GM12878 (cell line): Measurements from ENCODE around the gene ARHGAP12. TPM values are rescaled to one million over a fixed set of nuclear protein-coding genes. Genes with fewer than 3 reads are reported as not detected.

Experiments
- ATAC-seq: fragments of 200-7000 bp; cut with Tn5 transposase; 3 replicates; pipeline ENCODE4 v1.9.1; 2020; ENCODE audit warnings: mild to moderate bottlenecking, moderate library complexity
- BruUV-seq: library from RNA; stranded (reverse); fragments of 400-500 nt; replicated peaks from 2 replicates; lab custom pipeline; 2021; lab: Mats Ljungman, UMichigan
- CTCF ChIA-PET: fragments of 300-600 bp; sonication (Branson Sonifier 250); formaldehyde crosslinking; extraction: SDS; loops from one replicate; lab custom pipeline; 2021; ENCODE audit warnings: inconsistent platforms; lab: Yijun Ruan, JAX
- POLR2A ChIA-PET: fragments of 350-600 bp; formaldehyde crosslinking; extraction: SDS; loops from one replicate; lab custom pipeline; 2021; ENCODE audit warnings: inconsistent platforms; lab: Charles Lee
- RAD21 ChIA-PET: fragments of 300-600 bp; sonication (Branson Sonifier 250); formaldehyde crosslinking; loops from one replicate; lab custom pipeline; 2023; ENCODE audit warnings: antibody characterized with exemption; ENCODE audit not compliant: unreplicated experiment; lab: Charles Lee
- SMC1A ChIA-PET: fragments of 300-600 bp; sonication (Branson Sonifier 250); formaldehyde crosslinking; loops from one replicate; lab custom pipeline; 2023; ENCODE audit not compliant: unreplicated experiment, uncharacterized antibody; lab: Charles Lee
- DNase-seq: peaks from one replicate; pipeline ENCODE4 v3.0.0-alpha.2; 2011; ENCODE audit warnings: low read depth, low spot score
- FAIRE-seq: peaks from 3 replicates; lab custom pipeline; 2011; peaks lifted over from hg19 to GRCh38; lab: Jason Lieb, UNC
- H2AFZ ChIP-seq: 2 replicates; pipeline ENCODE4 v1.6.0; 2011; ENCODE audit warnings: low read depth, low read length, control low read depth; ENCODE audit not compliant: control insufficient read depth
- H3K27ac ChIP-seq: 2 replicates; pipeline ENCODE4 v1.5.1; 2011; ENCODE audit warnings: control low read depth; ENCODE audit not compliant: control insufficient read depth, insufficient read depth
- H3K27me3 ChIP-seq, 2 experiments: replicated peaks in 1 of 2; 2 replicates each; pipeline versions ENCODE4 v1.6.0 to v1.6.1; 2011; ENCODE audit warnings: low read length in 1 of 2; ENCODE audit not compliant: control insufficient read depth in 2 of 2, insufficient read depth in 2 of 2
- H3K36me3 ChIP-seq, 2 experiments: 2 replicates each; pipeline ENCODE4 v1.5.1; 2011; ENCODE audit warnings: low read length in 1 of 2; ENCODE audit not compliant: control insufficient read depth in 2 of 2, insufficient read depth in 2 of 2
- H3K4me1 ChIP-seq: 2 replicates; pipeline ENCODE4 v1.6.1; 2011; ENCODE audit warnings: mild to moderate bottlenecking, low read length, moderate library complexity, mixed read lengths; ENCODE audit not compliant: control insufficient read depth, insufficient read depth
- H3K4me2 ChIP-seq: 2 replicates; pipeline ENCODE4 v1.6.0; 2011; ENCODE audit warnings: control low read depth; ENCODE audit not compliant: control insufficient read depth, insufficient read depth
- H3K4me3 ChIP-seq: fragments of 200-600 bp; sonication (generic); 2 replicates; pipeline ENCODE4 v1.5.1; 2016
- H3K79me2 ChIP-seq: 2 replicates; pipeline ENCODE4 v1.6.0; 2011; ENCODE audit warnings: low read length; ENCODE audit not compliant: control insufficient read depth, insufficient read depth
- H3K9ac ChIP-seq: 2 replicates; pipeline ENCODE4 v1.8.0; 2011; ENCODE audit warnings: low read length, control low read depth, mixed read lengths; ENCODE audit not compliant: control insufficient read depth, insufficient read depth
- H3K9me3 ChIP-seq: replicated peaks from 3 replicates; pipeline ENCODE4 v1.5.1; 2011; ENCODE audit warnings: mild to moderate bottlenecking, low read length; ENCODE audit not compliant: control insufficient read depth, insufficient read depth
- H4K20me1 ChIP-seq: 2 replicates; pipeline ENCODE4 v1.6.0; 2011; ENCODE audit not compliant: control insufficient read depth, insufficient read depth
- BRCA1 ChIP-seq: IDR thresholded peaks from 2 replicates; pipeline ENCODE4 v1.6.1; 2011; ENCODE audit warnings: low read depth, low read length, improper control_type of control experiment
- EP300 ChIP-seq, 2 experiments: fragments of 150-350 bp in 1 of 2; IDR thresholded peaks; 2 replicates each; pipeline ENCODE4 v1.6.1; 2011 to 2012; ENCODE audit warnings: low read depth in 2 of 2, low read length in 2 of 2, borderline replicate concordance in 1 of 2, improper control_type of control experiment in 1 of 2, inconsistent platforms in 1 of 2; ENCODE audit not compliant: control insufficient read depth in 1 of 2
- ETV6 ChIP-seq, 2 experiments: fragments of 450-650 bp in 1 of 2; IDR thresholded peaks in 1 of 2; conservative IDR thresholded peaks in 1 of 2; 2 replicates each; pipeline ENCODE4 v1.6.1; 2014; ENCODE audit warnings: antibody characterized with exemption in 1 of 2, borderline replicate concordance in 1 of 2, low read depth in 1 of 2, mild to moderate bottlenecking in 1 of 2, moderate library complexity in 1 of 2
- IKZF2 ChIP-seq, 2 experiments: fragments of 450-650 bp; IDR thresholded peaks; 2 replicates each; pipeline ENCODE4 v1.6.1; 2017; ENCODE audit warnings: mild to moderate bottlenecking in 2 of 2, moderate library complexity in 2 of 2
- MTA2 ChIP-seq: fragments of 450-650 bp; IDR thresholded peaks from 2 replicates; pipeline ENCODE4 v1.6.1; 2016; ENCODE audit warnings: low read depth, mild to moderate bottlenecking, moderate library complexity
- SPI1 ChIP-seq: IDR thresholded peaks from 2 replicates; pipeline ENCODE4 v1.6.1; 2011; ENCODE audit warnings: low read depth, mild to moderate bottlenecking, low read length, moderate library complexity, borderline replicate concordance; ENCODE audit not compliant: insufficient read depth
- USF1 ChIP-seq: IDR thresholded peaks from 2 replicates; pipeline ENCODE4 v1.6.1; 2011; ENCODE audit warnings: borderline replicate concordance, low read depth, mild to moderate bottlenecking, moderate library complexity, mixed read lengths, low read length; ENCODE audit not compliant: insufficient read depth; ENCODE audit errors: extremely low read length
- ZZZ3 ChIP-seq: IDR thresholded peaks from 2 replicates; pipeline ENCODE4 v1.6.1; 2011; ENCODE audit warnings: low read depth; ENCODE audit not compliant: control insufficient read depth, insufficient read length
- WGBS: methylation state at CpG from one replicate; pipeline ENCODE4 v1.1.6; 2016; ENCODE audit warnings: low lambda C conversion rate; ENCODE audit not compliant: insufficient replicate concordance, insufficient coverage; ENCODE audit errors: missing lambda C conversion rate; 5-methylcytosine and 5-hydroxymethylcytosine counted together
- in situ Hi-C: fragments of 300-500 bp; cut with MboI; formaldehyde crosslinking; loops from 9 replicates; pipeline ENCODE4 v1.14.3; 2018; ENCODE audit warnings: mixed read lengths
- intact Hi-C: fragments of 100-400 bp; cut with micrococcal nuclease; formaldehyde crosslinking; loops from one replicate; pipeline ENCODE4 v1.14.2; 2022; ENCODE audit not compliant: unreplicated experiment
- polyA plus RNA-seq, 11 experiments: library from polyadenylated mRNA; depleted of rRNA in 4 of 11; unstranded in 6 of 11; stranded (reverse) in 5 of 11; fragments of >200 nt; fragmentation: Nextera tagmentation in 4 of 11; fragmentation: Illumina TruSeq in 1 of 11; extraction: Ambion mirVana in 4 of 11; extraction: Trizol in 1 of 11; gene quantifications; 1 replicate in 1 of 11; 2 replicates in 10 of 11; pipeline versions ENCODE4 v1.2.1 to v1.2.3, GENCODE V29; 2011 to 2016; ENCODE audit warnings: inconsistent platforms in 2 of 11, missing spikeins in 2 of 11, low read depth in 1 of 11
- total RNA-seq, 4 experiments: library from RNA; depleted of rRNA in 3 of 4; stranded (reverse); fragments of >200 nt in 3 of 4; fragmentation: Illumina TruSeq in 1 of 4; extraction: Trizol in 1 of 4; gene quantifications; 2 replicates each; pipeline versions ENCODE4 v1.2.1 to v1.2.3, GENCODE V29; 2013 to 2021

ARHGAP12 gene
- total and polyA plus RNA-seq, 10 of the 15 experiments (the other 5 are each of a cell fraction or from before 2014, with no cell fraction given), result 5.4 to 15.6 (median 8.5) TPM

DNA sequence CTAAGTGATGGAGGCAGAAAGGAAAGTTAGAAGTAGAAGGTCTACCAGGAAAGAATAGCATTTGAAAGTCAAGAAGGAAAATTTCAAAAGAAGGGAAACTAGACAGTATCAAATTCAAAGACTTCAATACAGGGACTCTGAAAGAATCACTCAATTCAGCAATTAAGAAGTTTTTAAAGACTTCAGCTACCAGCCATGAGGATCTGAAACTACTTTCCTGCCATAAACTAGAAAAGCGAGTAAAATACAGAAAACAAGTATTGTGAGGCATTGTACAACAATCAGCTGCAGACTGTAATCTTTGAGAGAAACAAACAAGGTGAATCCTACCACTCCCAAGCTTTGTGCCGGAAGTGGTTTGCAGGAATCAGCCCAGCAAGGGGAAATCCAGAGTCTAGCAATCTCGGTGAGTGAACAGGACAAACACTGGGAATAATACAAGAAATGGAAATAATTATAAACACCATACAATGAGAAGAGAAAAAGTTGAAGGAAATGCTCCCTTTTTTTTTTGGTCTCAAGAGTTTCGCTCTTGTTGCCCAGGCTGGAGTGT, 62.4 kb downstream of the ARHGAP12 start:
- no TSS peak for BruUV-seq
- intact Hi-C loops (loop anchor here (10.0 kb wide), 1 partner anchor 499 kb away; no protein-coding TSS in a partner anchor), in situ Hi-C loops (no loop called here)
- CTCF ChIA-PET, result interaction anchor here (0.6 to 2.3 kb wide), 5 partner anchors 10 to 162 kb away, joined by 3 to 7 read pairs (median 3); no protein-coding TSS in a partner anchor
- FAIRE-seq, result peak; percentile 31
- Histone ChIP-seq H3K36me3 (no peaks in the 10 kb centered on the region; a peak in 1 of 4 replicates), H3K79me2 (no peaks in the 10 kb centered on the region), H3K4me2 (no peak overlapping the region), H3K4me1 (peaks cover 4% of the 10 kb centered on the region; the same call in 1 of the 2 replicates)
- peak; percentile 67; the same call in 1 of the 2 replicates for TF ChIP-seq SPI1
- TF ChIP-seq EP300 (IDR thresholded peaks at IDR 0.05; ENCODE audit: borderline replicate concordance in 1 of 2, control insufficient read depth in 1 of 2, low read depth in 2 of 2, low read length in 2 of 2), result 0 out of 4 replicates have a peak, but pooled peaks of 1 of the 2 experiments have one; percentile 21
- TF ChIP-seq BRCA1, result no peak
- TF ChIP-seq IKZF2 (IDR thresholded peaks at IDR 0.05), result peak; percentile 20 to 37; a peak in 3 of 4 replicates
- TF ChIP-seq ZZZ3, result no peak
- no peak for TF ChIP-seq ETV6 (conservative IDR thresholded peaks at IDR 0.05 in 1 of 2, IDR thresholded peaks at IDR 0.05 in 1 of 2; ENCODE audit: borderline replicate concordance in 1 of 2, low read depth in 1 of 2)
- peak; percentile 42; the same call in 1 of the 2 replicates for TF ChIP-seq MTA2
- TF ChIP-seq USF1, result no peak
- TF ChIP-seq, all 136 proteins: peak for 4
- no peak overlapping the region for H3K4me3 ChIP-seq
- no peaks in the 10 kb centered on the region for H3K9me3 ChIP-seq
- RAD21 ChIA-PET, result no interaction called here
- no peaks in the 10 kb centered on the region for H4K20me1 ChIP-seq
- POLR2A ChIA-PET, result interaction anchor here (0.6 kb wide), 1 partner anchor 11 kb away, joined by 3 read pairs; no protein-coding TSS in a partner anchor
- SMC1A ChIA-PET, result interaction anchor here (0.6 to 1.0 kb wide), 4 partner anchors 57 to 472 kb away, joined by 3 to 4 read pairs (median 3); no protein-coding TSS in a partner anchor
- no peak overlapping the region for H2AFZ ChIP-seq
- 90% methylated on average over 4 of the region's 4 CpGs for WGBS
- DNase-seq, result no peak
- no peak overlapping the region for H3K9ac ChIP-seq
- no peak overlapping the region for H3K27ac ChIP-seq
- ATAC-seq, result peak; percentile 63
- no peaks in the 10 kb centered on the region for H3K27me3 ChIP-seq
